ENCODE data around the gene PARP11. TPM values are rescaled to one million over a fixed set of nuclear protein-coding genes. Genes with fewer than 3 reads are reported as not detected.

Gene PARP11
- total RNA-seq, 1 experiment from 2014 or later: 2.7 TPM

DNA sequence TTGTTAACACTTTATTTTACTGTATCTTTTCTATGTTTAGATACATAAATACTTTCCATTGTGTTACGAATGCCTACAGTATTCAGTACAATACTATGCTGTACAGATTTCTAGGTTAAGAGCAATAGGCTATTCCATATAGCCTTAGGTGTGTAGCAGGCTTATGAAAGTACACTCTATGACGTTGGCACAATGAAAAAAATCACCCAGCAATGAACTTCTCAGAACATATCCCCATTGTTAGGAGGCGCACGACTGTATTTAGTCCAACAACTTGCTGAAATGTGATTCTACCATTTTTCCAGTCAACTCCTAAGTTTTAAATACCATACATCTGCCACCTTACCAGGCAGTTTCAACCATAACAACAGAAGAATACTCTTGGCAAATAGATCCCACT lies 1.8 kb downstream of the PARP11 start:
- ChIA-PET CTCF (no interaction called here), RAD21 (ENCODE audit: low non-redundant PET in 1 of 2, low total read pairs in 2 of 2, uncharacterized antibody in 2 of 2, unreplicated experiment in 2 of 2) (no interaction called here), POLR2A (no interaction called here)
- no peak overlapping the region for H3K4me2 ChIP-seq (ENCODE audit: low read length)
- no peak overlapping the region for H2AFZ ChIP-seq (ENCODE audit: low read depth, low read length, poor library complexity, severe bottlenecking)
- H3K79me2 ChIP-seq (ENCODE audit: insufficient read depth, low read length): no peaks in the 10 kb centered on the region
- H3K9ac ChIP-seq (ENCODE audit: low read length): no peak overlapping the region
- H3K4me1 ChIP-seq (ENCODE audit: control insufficient read depth in 1 of 2, insufficient read depth in 2 of 2, low read length in 2 of 2): peaks cover 0 to 9% of the 10 kb centered on the region in 2 experiments; a peak in 1 of 4 replicates
- ATAC-seq (no peak), DNase-seq (ENCODE audit: low read depth, low spot score) (no peak)
- BruUV-seq (replicated peaks): no TSS peak
- H3K4me3 ChIP-seq (replicated peaks in 1 of 2; ENCODE audit: low read depth in 1 of 2, low read length in 2 of 2): no peak overlapping the region
- H3K27ac ChIP-seq (ENCODE audit: low read depth, low read length): no peak overlapping the region
- no peaks in the 10 kb centered on the region for H3K9me2 ChIP-seq (ENCODE audit: insufficient read depth)
- no peaks in the 10 kb centered on the region for H4K20me1 ChIP-seq (ENCODE audit: insufficient read depth)
- no peaks in the 10 kb centered on the region for H3K36me3 ChIP-seq (ENCODE audit: control insufficient read depth in 1 of 2, insufficient read depth in 2 of 2, low read length in 2 of 2)
- H3K27me3 ChIP-seq (ENCODE audit: insufficient read depth, low read length): no peaks in the 10 kb centered on the region; the same call in 1 of the 2 replicates
- no peaks in the 10 kb centered on the region for H3K9me3 ChIP-seq (ENCODE audit: control insufficient read depth in 1 of 2, insufficient read depth in 1 of 2, low read depth in 1 of 2, low read length in 2 of 2)
- intact Hi-C loops (cut with micrococcal nuclease): no loop called here
- TF ChIP-seq ATF3 (IDR thresholded peaks at IDR 0.05) (no peak), JUND (IDR thresholded peaks at IDR 0.05) (no peak), SIN3A (IDR thresholded peaks at IDR 0.05; ENCODE audit: low read depth) (no peak), ZNF274 (IDR thresholded peaks at IDR 0.05; ENCODE audit: low read depth, low read length) (no peak)

- H3K4me2 ChIP-seq (ENCODE audit: low read length): no peak overlapping the region
- H3K9me2 ChIP-seq (ENCODE audit: insufficient read depth): no peaks in the 10 kb centered on the region
- no peaks in the 10 kb centered on the region for H4K20me1 ChIP-seq (ENCODE audit: insufficient read depth)
- H3K36me3 ChIP-seq (ENCODE audit: control insufficient read depth in 1 of 2, insufficient read depth in 2 of 2, low read length in 2 of 2): no peaks in the 10 kb centered on the region
- ATAC-seq (no peak), DNase-seq (ENCODE audit: low read depth, low spot score) (no peak)
- ChIA-PET CTCF (interaction anchor here (1.0 kb wide), 1 partner anchor 15 kb away, joined by 3 read pairs; no protein-coding TSS in a partner anchor), RAD21 (ENCODE audit: low non-redundant PET in 1 of 2, low total read pairs in 2 of 2, uncharacterized antibody in 2 of 2, unreplicated experiment in 2 of 2) (no interaction called here), POLR2A (no interaction called here)
- H2AFZ ChIP-seq (ENCODE audit: low read depth, low read length, poor library complexity, severe bottlenecking): no peak overlapping the region
- no peaks in the 10 kb centered on the region for H3K79me2 ChIP-seq (ENCODE audit: insufficient read depth, low read length)
- peaks cover 0 to 9% of the 10 kb centered on the region in 2 experiments; a peak in 1 of 4 replicates for H3K4me1 ChIP-seq (ENCODE audit: control insufficient read depth in 1 of 2, insufficient read depth in 2 of 2, low read length in 2 of 2)
- no peak overlapping the region for H3K4me3 ChIP-seq (replicated peaks in 1 of 2; ENCODE audit: low read depth in 1 of 2, low read length in 2 of 2)
- no peaks in the 10 kb centered on the region for H3K27me3 ChIP-seq (ENCODE audit: insufficient read depth, low read length)
- no peak overlapping the region for H3K27ac ChIP-seq (ENCODE audit: low read depth, low read length)
- intact Hi-C loops (cut with micrococcal nuclease): no loop called here
- H3K9me3 ChIP-seq (ENCODE audit: control insufficient read depth in 1 of 2, insufficient read depth in 1 of 2, low read depth in 1 of 2, low read length in 2 of 2): peaks cover 0 to 5% of the 10 kb centered on the region in 2 experiments; a peak in 1 of 4 replicates
- BruUV-seq (replicated peaks): no TSS peak
- TF ChIP-seq YY1 (IDR thresholded peaks at IDR 0.05; ENCODE audit: extremely low read depth, insufficient replicate concordance, low read depth, low read length) (no peak), SRF (IDR thresholded peaks at IDR 0.05; ENCODE audit: low read depth) (no peak), POLR2AphosphoS5 (IDR thresholded peaks at IDR 0.05; ENCODE audit: low read depth, low read length) (no peak), JUND (IDR thresholded peaks at IDR 0.05) (no peak), ATF3 (IDR thresholded peaks at IDR 0.05) (no peak)
- H3K9ac ChIP-seq (ENCODE audit: low read length): no peak overlapping the region
Measured at GRCh38 chr12:3869865-3870264, 3.3 kb downstream of the PARP11 start.

Measured in HCT116 (cell line).